HCT116 (cell line): Measurements from ENCODE around the gene PPIL6. TPM values are rescaled to one million over a fixed set of nuclear protein-coding genes. Genes with fewer than 3 reads are reported as not detected.

Source experiments
- ATAC-seq: fragments of 200-7000 bp; cut with Tn5 transposase; 2 replicates; pipeline ENCODE4 v1.9.1; 2020; ENCODE audit warnings: mild to moderate bottlenecking, moderate library complexity
- BruUV-seq: library from RNA; stranded (reverse); fragments of 400-500 nt; replicated peaks from 2 replicates; lab custom pipeline; 2021; lab: Mats Ljungman, UMichigan
- CTCF ChIA-PET: fragments of 300-600 bp; sonication (Branson Sonifier 250); formaldehyde crosslinking; loops from one replicate; lab custom pipeline; 2021; ENCODE audit warnings: antibody characterized with exemption; lab: Charles Lee
- POLR2A ChIA-PET: fragments of 300-600, 350-600 bp; sonication (Branson Sonifier 250); formaldehyde crosslinking; loops from one replicate; lab custom pipeline; 2021; ENCODE audit warnings: antibody characterized with exemption; lab: Charles Lee
- RAD21 ChIA-PET, 2 experiments: fragments of 300-600 bp; sonication (Branson Sonifier 250); formaldehyde crosslinking; loops; one replicate each; lab custom pipeline; 2023; ENCODE audit warnings: low total read pairs in 2 of 2; ENCODE audit not compliant: uncharacterized antibody in 2 of 2, unreplicated experiment in 2 of 2, low non-redundant PET in 1 of 2; lab: Charles Lee
- DNase-seq: peaks from one replicate; pipeline ENCODE4 v3.0.0-alpha.2; 2010; ENCODE audit warnings: low read depth, low spot score
- H2AFZ ChIP-seq: fragments of 200-600 bp; shearing (Covaris generic), sonication (generic); 2 replicates; pipeline ENCODE4 v1.6.1; 2017; ENCODE audit warnings: low read depth, mixed run types, mixed read lengths, antibody characterized with exemption, low read length; ENCODE audit not compliant: poor library complexity, severe bottlenecking
- H3K27ac ChIP-seq: 2 replicates; pipeline ENCODE4 v1.5.1; 2012; ENCODE audit warnings: low read depth, low read length
- H3K27me3 ChIP-seq: fragments of 200-600 bp; sonication (generic); 2 replicates; pipeline ENCODE4 v1.6.1; 2016; ENCODE audit warnings: mixed run types, low read length, mixed read lengths; ENCODE audit not compliant: insufficient read depth
- H3K36me3 ChIP-seq, 2 experiments: fragments of 200-500 bp in 1 of 2; fragments of 200-600 bp in 1 of 2; sonication (Bioruptor generic) in 1 of 2; sonication (generic) in 1 of 2; 2 replicates each; pipeline versions ENCODE4 v1.5.1 to v1.6.1; 2014 to 2016; ENCODE audit warnings: low read length in 2 of 2, inconsistent platforms in 1 of 2, mixed read lengths in 1 of 2, mixed run types in 1 of 2; ENCODE audit not compliant: insufficient read depth in 2 of 2, control insufficient read depth in 1 of 2
- H3K4me1 ChIP-seq, 2 experiments: fragments of 200-600 bp in 1 of 2; sonication (generic) in 1 of 2; 2 replicates each; pipeline versions ENCODE4 v1.5.1 to v1.6.1; 2012 to 2017; ENCODE audit warnings: low read length in 2 of 2, inconsistent platforms in 1 of 2, mild to moderate bottlenecking in 1 of 2, mixed read lengths in 1 of 2, mixed run types in 1 of 2, moderate library complexity in 1 of 2; ENCODE audit not compliant: insufficient read depth in 2 of 2, control insufficient read depth in 1 of 2
- H3K4me2 ChIP-seq: fragments of 200-600 bp; sonication (generic); 2 replicates; pipeline ENCODE4 v1.6.1; 2017; ENCODE audit warnings: mixed run types, low read length, mixed read lengths
- H3K4me3 ChIP-seq, 2 experiments: fragments of 200-600 bp in 1 of 2; sonication (generic) in 1 of 2; replicated peaks in 1 of 2; 2 replicates each; pipeline ENCODE4 v1.5.1; 2011 to 2016; ENCODE audit warnings: low read length in 2 of 2, control low read depth in 1 of 2, low read depth in 1 of 2, mild to moderate bottlenecking in 1 of 2, mixed read lengths in 1 of 2, mixed run types in 1 of 2
- H3K79me2 ChIP-seq: fragments of 200-600 bp; sonication (generic); 2 replicates; pipeline ENCODE4 v1.6.1; 2017; ENCODE audit warnings: mild to moderate bottlenecking, mixed run types, low read length, moderate library complexity, mixed read lengths; ENCODE audit not compliant: insufficient read depth
- H3K9ac ChIP-seq: fragments of 200-600 bp; sonication (generic); 2 replicates; pipeline ENCODE4 v1.6.1; 2016; ENCODE audit warnings: low read length, mixed read lengths
- H3K9me2 ChIP-seq: fragments of 200-600 bp; sonication (generic), shearing (Covaris generic); 2 replicates; pipeline ENCODE4 v1.6.1; 2017; ENCODE audit warnings: mixed run types, mild to moderate bottlenecking, moderate library complexity; ENCODE audit not compliant: insufficient read depth
- H3K9me3 ChIP-seq, 2 experiments: fragments of 200-500 bp in 1 of 2; fragments of 200-600 bp in 1 of 2; sonication (Bioruptor generic) in 1 of 2; sonication (generic) in 1 of 2; 2 replicates each; pipeline ENCODE4 v1.6.1; 2014 to 2017; ENCODE audit warnings: low read length in 2 of 2, mixed read lengths in 2 of 2, inconsistent platforms in 1 of 2, low read depth in 1 of 2, mild to moderate bottlenecking in 1 of 2, mixed run types in 1 of 2, moderate library complexity in 1 of 2; ENCODE audit not compliant: control insufficient read depth in 1 of 2, insufficient read depth in 1 of 2
- H4K20me1 ChIP-seq: fragments of 200-600 bp; sonication (generic), shearing (Covaris generic); 2 replicates; pipeline ENCODE4 v1.6.1; 2017; ENCODE audit warnings: mixed run types, mild to moderate bottlenecking, moderate library complexity; ENCODE audit not compliant: insufficient read depth
- ELF1 ChIP-seq: IDR thresholded peaks from 2 replicates; pipeline ENCODE4 v1.6.1; 2012; ENCODE audit warnings: low read depth, borderline replicate concordance
- YY1 ChIP-seq: IDR thresholded peaks from 2 replicates; pipeline ENCODE4 v1.6.1; 2011; ENCODE audit warnings: low read length, low read depth, moderate library complexity, mild to moderate bottlenecking; ENCODE audit not compliant: insufficient replicate concordance; ENCODE audit errors: extremely low read depth
- intact Hi-C: fragments of 100-400 bp; cut with micrococcal nuclease; formaldehyde crosslinking; loops from 2 replicates; pipeline ENCODE4 v1.10.0; 2022
- total RNA-seq: library from RNA; stranded (reverse); gene quantifications from one replicate; pipeline ENCODE4 v1.2.1, GENCODE V29; 2021; ENCODE audit not compliant: unreplicated experiment
- TF ChIP-seq, protein P1 (sequence below): IDR thresholded peaks from 2 replicates; pipeline ENCODE4 v1.6.1; 2011; ENCODE audit warnings: mild to moderate bottlenecking, low read length, moderate library complexity; ENCODE audit not compliant: insufficient replicate concordance; ENCODE audit errors: extremely low read depth
- TF ChIP-seq, protein P2 (sequence below): IDR thresholded peaks from 2 replicates; pipeline ENCODE4 v1.6.1; 2012

PPIL6 gene
- total RNA-seq, 1 experiment from 2014 or later, result 3.3 TPM

- TF ChIP-seq, protein P1, sequence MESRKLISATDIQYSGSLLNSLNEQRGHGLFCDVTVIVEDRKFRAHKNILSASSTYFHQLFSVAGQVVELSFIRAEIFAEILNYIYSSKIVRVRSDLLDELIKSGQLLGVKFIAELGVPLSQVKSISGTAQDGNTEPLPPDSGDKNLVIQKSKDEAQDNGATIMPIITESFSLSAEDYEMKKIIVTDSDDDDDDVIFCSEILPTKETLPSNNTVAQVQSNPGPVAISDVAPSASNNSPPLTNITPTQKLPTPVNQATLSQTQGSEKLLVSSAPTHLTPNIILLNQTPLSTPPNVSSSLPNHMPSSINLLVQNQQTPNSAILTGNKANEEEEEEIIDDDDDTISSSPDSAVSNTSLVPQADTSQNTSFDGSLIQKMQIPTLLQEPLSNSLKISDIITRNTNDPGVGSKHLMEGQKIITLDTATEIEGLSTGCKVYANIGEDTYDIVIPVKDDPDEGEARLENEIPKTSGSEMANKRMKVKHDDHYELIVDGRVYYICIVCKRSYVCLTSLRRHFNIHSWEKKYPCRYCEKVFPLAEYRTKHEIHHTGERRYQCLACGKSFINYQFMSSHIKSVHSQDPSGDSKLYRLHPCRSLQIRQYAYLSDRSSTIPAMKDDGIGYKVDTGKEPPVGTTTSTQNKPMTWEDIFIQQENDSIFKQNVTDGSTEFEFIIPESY, result no peak
- TF ChIP-seq ELF1, result no peak
- TF ChIP-seq YY1, result no peak
- TF ChIP-seq, protein P2, sequence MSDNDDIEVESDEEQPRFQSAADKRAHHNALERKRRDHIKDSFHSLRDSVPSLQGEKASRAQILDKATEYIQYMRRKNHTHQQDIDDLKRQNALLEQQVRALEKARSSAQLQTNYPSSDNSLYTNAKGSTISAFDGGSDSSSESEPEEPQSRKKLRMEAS, result no peak
- H3K36me3 ChIP-seq, result peaks cover 0 to 3% of the 10 kb centered on the region in 2 experiments; a peak in 2 of 4 replicates
- H3K79me2 ChIP-seq, result peaks cover 37% of the 10 kb centered on the region
- ChIA-PET RAD21 (interaction anchor here (0.9 to 2.1 kb wide), 3 partner anchors 195 to 200 kb away, joined by 3 to 16 read pairs (median 5); no protein-coding TSS in a partner anchor), POLR2A (interaction anchor here (0.6 to 1.8 kb wide), 5 partner anchors 9 to 673 kb away, joined by 3 to 14 read pairs (median 4); partner anchors contain the start of gene SESN1), CTCF (interaction anchor here (0.8 to 4.9 kb wide), 9 partner anchors 8 to 842 kb away, joined by 3 to 56 read pairs (median 4); partner anchors contain the start of gene SESN1)
- no peak for DNase-seq
- no peak overlapping the region for H2AFZ ChIP-seq
- BruUV-seq, result no TSS peak
- H3K9me3 ChIP-seq, result no peaks in the 10 kb centered on the region
- ATAC-seq, result no peak
- H3K9ac ChIP-seq, result peak overlapping the region; percentile 94
- 0 out of 2 replicates have a peak, but pooled peaks cover 17% of the 10 kb centered on the region for H4K20me1 ChIP-seq
- H3K9me2 ChIP-seq, result no peaks in the 10 kb centered on the region
- H3K4me1 ChIP-seq, result peaks cover 4 to 27% of the 10 kb centered on the region in 2 experiments; a peak in 3 of 4 replicates
- peak overlapping the region; percentile 75 to 80 for H3K4me3 ChIP-seq
- no peaks in the 10 kb centered on the region for H3K27me3 ChIP-seq
- intact Hi-C loops, result loop anchor here (1.0 to 5.0 kb wide), 3 partner anchors 195 to 821 kb away; partner anchors contain the start of genes CEP57L1, FOXO3 and SESN1
- peak overlapping the region; percentile 94 for H3K4me2 ChIP-seq
- H3K27ac ChIP-seq, result peak overlapping the region; percentile 92
Observed at GRCh38 chr6:109383438-109383940, 56.9 kb downstream of the PPIL6 start.
